Stimulated activated CD4-positive, alpha-beta T cell treated with anti-CD3 and anti-CD28 coated beads, Interleukin-4, amount 100 ng/mL, for 4 hours (primary cell): ENCODE measurements around the gene SLIT3.

ENCODE experiments used
- DNase-seq, 2 experiments: peaks; one replicate each; pipeline ENCODE4 v3.0.0-alpha.2; 2020

Gene SLIT3

GRCh38 chr5:168680395-168680794 lies 620.5 kb downstream of the SLIT3 start:
- DNase-seq = no peak

- peak; percentile 35 to 50 for DNase-seq
Measured at GRCh38 chr5:168679515-168679920, 621.4 kb downstream of the SLIT3 start.

DNA sequence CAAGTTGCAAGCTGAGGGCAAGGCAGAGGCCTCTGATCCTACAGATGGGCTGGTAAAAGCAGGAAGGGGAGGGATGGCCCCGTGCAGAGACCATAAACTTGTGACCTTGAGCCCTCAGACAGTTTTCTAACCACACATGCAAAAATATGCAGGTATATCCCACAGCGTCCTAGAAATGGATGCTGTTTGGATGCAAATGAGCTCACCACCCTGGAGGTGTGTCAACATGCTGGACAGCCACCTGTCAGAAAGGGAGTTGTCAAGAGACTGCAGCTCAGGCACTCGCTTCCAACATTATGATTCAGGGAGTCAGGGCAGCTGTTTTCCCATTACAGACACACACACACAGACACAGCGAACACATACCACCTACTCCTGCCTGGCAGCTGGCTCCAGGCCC lies 624.4 kb downstream of the SLIT3 start:
- no peak for DNase-seq

- DNase-seq = no peak
Measured at GRCh38 chr5:168675883-168676408, 625.0 kb downstream of the SLIT3 start.

DNA sequence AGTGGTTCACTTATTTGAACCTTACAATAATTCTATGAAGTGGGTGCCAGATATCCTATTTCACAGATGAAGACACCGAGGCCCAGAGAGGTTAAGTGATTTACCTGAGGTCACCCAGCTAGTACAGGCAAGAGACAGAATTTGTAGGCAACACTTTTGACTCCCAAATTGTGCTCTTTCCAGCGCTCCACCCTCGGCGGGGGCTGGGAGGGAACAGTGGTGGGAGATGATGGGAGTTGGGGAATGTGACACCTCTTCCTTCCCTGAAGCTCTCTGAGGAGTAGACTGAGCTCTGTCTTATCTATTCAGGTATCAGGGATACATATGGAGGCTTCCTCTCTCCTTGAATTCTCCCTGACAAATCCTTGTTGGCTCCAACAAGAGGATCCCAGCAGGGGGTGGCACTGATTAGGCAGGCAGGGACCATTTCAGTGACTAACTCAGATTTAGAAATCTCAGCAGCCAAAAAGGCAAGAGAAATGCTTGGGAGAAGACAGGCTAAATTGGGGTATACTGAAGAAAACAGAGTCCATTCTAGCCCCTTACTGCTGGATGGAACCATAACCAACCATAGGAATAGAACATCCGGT lies 626.0 kb downstream of the SLIT3 start:
- no peak for DNase-seq

DNA sequence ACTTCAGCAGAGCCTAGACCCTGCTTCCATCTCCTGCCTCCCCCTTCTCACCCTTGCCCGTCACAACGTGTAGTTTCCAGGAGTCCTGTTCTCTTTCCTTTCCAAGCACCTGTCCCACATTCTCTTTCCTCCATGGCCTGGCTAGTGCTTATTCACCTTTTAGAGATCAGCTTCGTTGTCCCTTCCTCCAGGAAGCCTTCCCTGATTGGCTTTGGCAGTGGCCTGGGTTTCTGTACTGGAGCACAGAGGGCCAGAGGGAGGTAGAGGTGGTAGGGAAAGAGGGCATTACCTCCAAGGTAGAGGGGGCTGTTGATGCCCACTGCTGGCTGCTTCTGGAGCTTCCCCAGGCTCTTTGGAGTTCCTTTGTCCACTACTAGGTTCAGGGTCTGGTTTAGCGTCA lies 628.1 kb downstream of the SLIT3 start:
- DNase-seq = no peak

DNA sequence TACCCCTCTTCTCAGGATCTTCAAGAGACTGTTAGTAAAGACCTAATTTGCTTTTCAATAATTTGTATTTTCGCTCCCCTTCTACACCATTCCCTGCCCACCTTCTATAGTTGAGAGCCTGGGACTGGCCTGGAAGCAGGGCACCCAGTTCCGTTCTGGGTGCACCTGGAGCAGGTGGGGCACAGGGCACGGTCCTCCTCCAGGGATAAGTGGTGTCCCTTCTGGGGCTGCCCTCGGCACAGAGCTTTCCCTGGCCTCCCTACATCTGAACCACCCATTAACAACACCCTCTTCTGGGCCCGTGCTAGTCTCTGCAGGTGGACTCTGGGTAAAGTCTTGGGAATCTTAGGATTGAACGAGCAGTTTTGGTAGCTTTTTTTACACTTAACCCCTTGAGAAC lies 628.9 kb downstream of the SLIT3 start:
- DNase-seq = no peak

GRCh38 chr5:168670881-168671575 lies 629.9 kb downstream of the SLIT3 start:
- no peak for DNase-seq

GRCh38 chr5:168669668-168670378 lies 631.1 kb downstream of the SLIT3 start:
- no peak for DNase-seq

- DNase-seq = no peak
Measured at GRCh38 chr5:168669156-168669555, 631.8 kb downstream of the SLIT3 start.

- DNase-seq = no peak
Measured at GRCh38 chr5:168668078-168668477, 632.9 kb downstream of the SLIT3 start.

GRCh38 chr5:168667301-168667840 lies 633.6 kb downstream of the SLIT3 start:
- no peak for DNase-seq

GRCh38 chr5:168666356-168666755 lies 634.6 kb downstream of the SLIT3 start:
- no peak for DNase-seq

- DNase-seq = no peak
Measured at GRCh38 chr5:168663276-168664004, 637.5 kb downstream of the SLIT3 start.

DNA sequence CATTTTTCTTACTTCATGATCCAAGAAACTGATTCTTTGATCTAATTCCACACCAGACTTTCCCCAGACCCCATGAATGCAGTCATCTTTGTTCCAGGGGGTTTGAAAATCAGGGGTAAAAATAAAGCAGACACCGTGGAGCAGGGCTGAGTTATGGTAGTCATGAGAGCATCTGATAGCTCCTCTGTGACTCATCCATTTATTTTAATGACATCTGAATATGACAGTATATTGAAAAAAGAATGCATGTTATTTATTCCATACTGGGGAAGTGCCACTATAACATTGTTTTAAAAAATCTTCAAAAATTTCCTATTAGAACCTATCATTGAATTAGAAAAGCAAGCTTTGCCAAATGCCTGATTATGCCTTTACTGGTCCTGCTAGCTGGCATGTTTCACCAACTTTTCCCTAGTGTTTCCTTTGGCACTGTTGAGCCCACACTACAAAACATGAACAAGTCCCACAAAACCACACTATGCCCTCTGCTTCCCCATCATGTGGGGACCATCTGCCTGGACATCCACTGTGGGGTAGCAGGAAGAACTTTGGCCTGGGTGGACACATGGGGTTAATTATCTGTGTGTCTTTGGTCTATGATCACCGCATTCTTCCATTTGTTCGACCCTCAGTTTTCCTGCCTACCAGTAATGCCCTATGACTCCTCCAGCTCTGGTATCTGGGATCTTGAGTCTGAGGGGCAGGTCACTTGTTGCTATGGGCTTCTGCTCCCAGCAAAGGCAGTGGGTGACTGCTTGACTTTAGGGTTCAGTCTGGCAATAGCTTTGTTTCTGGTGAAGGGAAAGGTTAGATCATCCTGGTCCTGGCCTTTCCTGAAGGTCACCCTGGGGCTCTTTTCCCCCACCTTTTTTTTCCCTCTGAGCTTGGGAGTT lies 639.1 kb downstream of the SLIT3 start:
- no peak for DNase-seq

DNA sequence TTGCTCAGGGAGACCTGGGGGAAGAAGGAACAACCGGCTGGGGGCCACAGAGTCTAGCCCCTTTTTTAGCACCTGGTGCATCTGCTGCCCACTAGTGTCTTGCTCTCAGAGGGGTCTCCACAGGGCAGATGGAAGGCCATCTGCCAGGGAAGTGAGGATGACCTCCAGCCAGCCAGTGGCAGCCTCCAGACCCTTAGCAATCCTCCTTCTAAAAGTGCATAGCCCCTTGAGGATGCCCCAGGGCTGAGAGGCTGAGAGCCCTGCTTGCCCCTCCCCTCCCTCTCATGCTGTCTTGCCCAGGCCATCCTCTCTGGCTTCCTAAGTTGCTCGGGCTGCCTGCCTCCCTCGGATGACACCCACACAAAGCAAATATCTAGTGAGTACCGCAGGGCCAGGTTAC lies 640.2 kb downstream of the SLIT3 start:
- DNase-seq = no peak

- DNase-seq = no peak
Measured at GRCh38 chr5:168659286-168659847, 641.6 kb downstream of the SLIT3 start.

DNA sequence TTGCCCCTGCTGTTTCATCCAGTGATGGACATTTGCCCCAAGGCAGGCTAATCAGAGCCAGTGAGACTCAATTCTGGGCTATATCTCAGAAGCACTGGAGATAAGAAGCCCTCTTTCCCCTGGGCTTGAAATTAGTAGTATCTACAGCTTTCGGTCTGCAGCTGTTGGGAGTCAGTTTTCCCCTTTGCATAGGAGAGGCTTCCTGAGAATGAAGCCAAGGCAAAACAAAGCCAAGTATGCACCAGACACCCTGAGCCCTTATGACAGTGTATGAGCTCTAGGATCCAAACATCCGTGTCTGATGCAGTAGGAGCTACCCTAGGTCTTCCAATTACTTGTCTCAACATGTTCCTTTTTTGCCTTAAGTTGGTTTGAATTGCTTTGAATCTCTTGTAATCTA lies 642.5 kb downstream of the SLIT3 start:
- DNase-seq = no peak

GRCh38 chr5:168656633-168657032 lies 644.3 kb downstream of the SLIT3 start:
- no peak for DNase-seq

DNA sequence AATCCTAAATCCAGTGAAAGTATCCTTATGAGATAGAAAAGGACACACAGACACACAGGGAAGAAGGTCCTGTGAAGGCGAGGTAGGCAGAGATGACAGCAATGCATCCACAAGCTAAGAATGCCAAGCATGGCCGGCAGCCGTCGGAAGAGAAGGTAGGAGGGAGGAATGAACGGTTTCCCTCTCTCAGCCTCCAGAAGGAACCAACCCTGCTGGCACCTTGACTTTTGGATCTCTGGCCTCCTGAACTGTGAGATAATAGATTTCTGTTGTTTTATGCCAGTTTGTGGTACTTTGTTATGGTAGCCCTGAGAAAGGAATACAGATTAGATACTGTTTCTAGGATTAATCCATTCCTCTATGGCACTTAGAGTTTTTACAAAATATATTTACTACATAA lies 645.6 kb downstream of the SLIT3 start:
- DNase-seq = no peak

GRCh38 chr5:168654211-168654721 lies 646.7 kb downstream of the SLIT3 start:
- no peak for DNase-seq
